Kidney epithelial cell (primary cell): ENCODE data around the gene VCL. TPM values are rescaled to one million over a fixed set of nuclear protein-coding genes. Genes with fewer than 3 reads are reported as not detected.

Experiments used
- DNase-seq: peaks from one replicate; pipeline ENCODE4 v3.0.0-alpha.2; 2010; ENCODE audit warnings: low read depth
- H3K27me3 ChIP-seq: 2 replicates; pipeline ENCODE4 v1.6.0; 2011; ENCODE audit warnings: low read length; ENCODE audit not compliant: control insufficient read depth, insufficient read depth
- H3K36me3 ChIP-seq: 2 replicates; pipeline ENCODE4 v1.5.1; 2011; ENCODE audit warnings: low read length; ENCODE audit not compliant: control insufficient read depth, insufficient read depth
- H3K4me3 ChIP-seq: 2 replicates; pipeline ENCODE4 v1.5.1; 2011; ENCODE audit warnings: low read depth, mild to moderate bottlenecking, control low read depth, low read length
- total RNA-seq: library from RNA; depleted of rRNA; stranded (reverse); fragments of >200 nt; gene quantifications from 2 replicates; pipeline ENCODE4 v1.2.3, GENCODE V29; 2015
- TF ChIP-seq, protein P1 (sequence below): IDR thresholded peaks from 2 replicates; pipeline ENCODE4 v1.5.1; 2011; ENCODE audit warnings: mild to moderate bottlenecking, moderate library complexity, low read length, control low read depth, inconsistent platforms; ENCODE audit not compliant: insufficient read depth, poor library complexity, severe bottlenecking

Gene VCL
- total RNA-seq, 1 donor from 2014 or later = 148 TPM

DNA sequence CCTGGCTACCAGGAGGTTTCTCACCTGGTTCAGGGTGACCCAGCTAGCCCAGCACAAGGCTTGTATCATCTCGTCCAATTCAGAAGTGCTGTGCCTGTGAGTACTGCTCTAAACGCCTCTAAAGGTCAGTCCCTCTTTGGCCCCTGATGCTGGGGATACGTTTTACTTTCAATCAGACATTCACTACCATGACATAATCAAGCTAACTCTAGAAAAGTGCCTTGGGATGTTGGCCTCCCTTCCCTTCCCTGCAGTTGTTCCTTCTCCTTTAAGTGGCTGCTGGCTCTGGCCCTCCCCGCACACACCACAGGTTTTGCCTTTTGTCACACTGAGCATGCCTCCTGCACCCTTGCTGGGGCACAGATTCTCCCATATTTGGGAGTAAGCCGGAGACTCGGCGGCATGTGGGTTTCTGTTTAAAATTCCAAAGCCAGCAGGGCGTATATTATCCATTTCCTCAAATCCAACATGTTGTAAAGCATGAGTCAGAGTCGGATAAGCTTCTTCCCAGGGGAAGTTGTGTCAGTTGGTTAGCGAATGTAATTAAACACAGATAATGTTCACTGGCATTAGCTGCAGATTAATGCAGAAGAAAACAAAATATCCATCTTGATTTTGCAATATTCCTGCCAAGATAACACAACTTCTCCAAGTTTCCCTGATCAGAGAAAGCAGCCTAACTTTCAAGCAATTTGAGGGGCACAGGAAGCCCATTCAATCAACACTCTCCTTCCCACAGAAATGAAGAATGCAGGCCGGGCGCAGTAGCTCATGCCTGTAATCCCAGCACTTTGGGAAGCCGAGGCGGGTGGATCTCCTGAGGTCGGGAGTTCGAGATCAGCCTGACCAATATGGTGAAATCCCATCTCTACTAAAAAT lies 31.8 kb upstream of the VCL start:
- TF ChIP-seq, protein P1, sequence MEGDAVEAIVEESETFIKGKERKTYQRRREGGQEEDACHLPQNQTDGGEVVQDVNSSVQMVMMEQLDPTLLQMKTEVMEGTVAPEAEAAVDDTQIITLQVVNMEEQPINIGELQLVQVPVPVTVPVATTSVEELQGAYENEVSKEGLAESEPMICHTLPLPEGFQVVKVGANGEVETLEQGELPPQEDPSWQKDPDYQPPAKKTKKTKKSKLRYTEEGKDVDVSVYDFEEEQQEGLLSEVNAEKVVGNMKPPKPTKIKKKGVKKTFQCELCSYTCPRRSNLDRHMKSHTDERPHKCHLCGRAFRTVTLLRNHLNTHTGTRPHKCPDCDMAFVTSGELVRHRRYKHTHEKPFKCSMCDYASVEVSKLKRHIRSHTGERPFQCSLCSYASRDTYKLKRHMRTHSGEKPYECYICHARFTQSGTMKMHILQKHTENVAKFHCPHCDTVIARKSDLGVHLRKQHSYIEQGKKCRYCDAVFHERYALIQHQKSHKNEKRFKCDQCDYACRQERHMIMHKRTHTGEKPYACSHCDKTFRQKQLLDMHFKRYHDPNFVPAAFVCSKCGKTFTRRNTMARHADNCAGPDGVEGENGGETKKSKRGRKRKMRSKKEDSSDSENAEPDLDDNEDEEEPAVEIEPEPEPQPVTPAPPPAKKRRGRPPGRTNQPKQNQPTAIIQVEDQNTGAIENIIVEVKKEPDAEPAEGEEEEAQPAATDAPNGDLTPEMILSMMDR = no peak
- H3K4me3 ChIP-seq = no peak overlapping the region
- peak; percentile 99 for DNase-seq
- H3K36me3 ChIP-seq = no peaks in the 10 kb centered on the region
- H3K27me3 ChIP-seq = no peaks in the 10 kb centered on the region

DNA sequence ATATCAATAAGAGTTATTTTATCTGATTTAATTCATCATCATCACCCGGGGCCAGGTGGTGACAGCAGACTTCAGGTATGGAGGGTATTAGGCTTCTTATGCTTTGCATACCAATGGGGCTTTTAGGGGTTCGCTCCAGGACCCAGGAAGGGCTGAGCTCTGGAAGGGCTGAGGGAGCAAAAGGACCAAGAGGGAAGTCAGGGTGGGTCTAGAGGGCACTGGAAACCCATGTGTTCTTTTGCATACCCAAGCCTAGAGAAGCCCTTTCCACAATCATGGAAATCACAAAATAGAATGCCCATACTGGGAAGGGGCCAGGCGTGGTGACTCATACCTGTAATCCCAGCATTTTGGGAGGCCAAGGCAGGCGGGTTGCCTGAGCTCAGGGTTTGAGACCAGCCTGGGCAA lies 30.9 kb upstream of the VCL start:
- H3K27me3 ChIP-seq = no peaks in the 10 kb centered on the region
- no peak overlapping the region for H3K4me3 ChIP-seq
- no peaks in the 10 kb centered on the region for H3K36me3 ChIP-seq
- no peak for DNase-seq
- TF ChIP-seq, protein P1 = no peak

DNA sequence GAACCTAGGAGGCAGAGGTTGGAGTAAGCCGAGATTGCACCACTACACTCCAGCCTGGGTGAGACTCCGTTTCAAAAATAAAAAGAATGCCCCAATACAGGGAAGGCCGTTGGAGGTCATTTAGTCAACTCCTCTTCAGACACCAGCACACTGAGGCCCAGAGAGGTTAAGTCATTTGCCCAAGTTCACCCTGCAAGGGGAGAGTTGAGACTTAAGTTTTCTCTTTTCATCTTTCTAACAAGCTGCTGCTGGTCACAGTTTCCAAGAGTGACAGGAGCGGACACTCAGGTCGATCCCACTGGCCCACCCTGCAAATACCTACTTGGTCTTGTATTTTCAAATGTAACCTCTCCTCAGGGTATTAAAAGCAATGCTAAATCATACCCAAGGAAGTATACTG lies 30.4 kb upstream of the VCL start:
- no peak for DNase-seq
- H3K27me3 ChIP-seq = no peaks in the 10 kb centered on the region
- no peaks in the 10 kb centered on the region for H3K36me3 ChIP-seq
- TF ChIP-seq, protein P1 = no peak
- no peak overlapping the region for H3K4me3 ChIP-seq

DNA sequence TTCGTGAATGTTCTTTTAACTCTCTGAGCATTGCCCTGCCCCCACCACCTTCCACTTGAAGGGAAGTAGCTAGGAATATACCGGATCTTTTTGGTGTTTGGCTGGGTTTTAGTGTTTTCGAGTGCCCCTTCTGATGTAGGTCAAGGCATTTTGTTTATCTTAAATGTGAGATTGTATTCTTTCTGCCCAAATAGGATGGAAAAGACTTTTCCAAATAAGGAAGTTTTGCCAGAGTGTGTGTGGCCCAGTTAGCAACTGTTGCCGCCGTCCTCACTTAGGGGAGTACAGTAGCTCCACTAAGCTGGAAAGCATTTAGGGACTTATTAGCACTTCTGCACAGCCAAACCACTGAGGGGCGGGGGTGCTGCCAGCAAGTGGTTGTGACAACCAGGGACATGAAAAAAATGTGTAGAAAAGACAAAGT lies 29.8 kb upstream of the VCL start:
- TF ChIP-seq, protein P1 = no peak
- Histone ChIP-seq H3K4me3 (no peak overlapping the region), H3K36me3 (no peaks in the 10 kb centered on the region), H3K27me3 (no peaks in the 10 kb centered on the region)
- peak; percentile 21 for DNase-seq

GRCh38 chr10:73969224-73969841 lies 28.6 kb upstream of the VCL start:
- H3K27me3 ChIP-seq = no peaks in the 10 kb centered on the region
- no peak for DNase-seq
- H3K36me3 ChIP-seq = no peaks in the 10 kb centered on the region
- TF ChIP-seq, protein P1 = no peak
- H3K4me3 ChIP-seq = no peak overlapping the region
